Glutamatergic neuron (in vitro differentiated cells): ENCODE results near the gene CD300LG. TPM values are rescaled to one million over a fixed set of nuclear protein-coding genes. Genes with fewer than 3 reads are reported as not detected.
"Not testable (repeated sequence)": the region's sequence is repeated elsewhere in the genome, so short reads cannot be mapped to it uniquely, and the experiment has no call there.

Experiments used
- DNase-seq: peaks from one replicate; pipeline ENCODE4 v3.0.0; 2022
- H3K27ac Mint-ChIP-seq: one replicate; pipeline ENCODE4 v1.8.0; 2020; ENCODE audit warnings: mild to moderate bottlenecking, mixed read lengths, inconsistent platforms; ENCODE audit not compliant: unreplicated experiment
- H3K27me3 Mint-ChIP-seq: one replicate; pipeline ENCODE4 v1.8.0; 2020; ENCODE audit warnings: mild to moderate bottlenecking, moderate library complexity, mixed read lengths, inconsistent platforms; ENCODE audit not compliant: unreplicated experiment
- H3K36me3 Mint-ChIP-seq: one replicate; pipeline ENCODE4 v1.8.0; 2020; ENCODE audit warnings: mild to moderate bottlenecking, mixed read lengths, inconsistent platforms; ENCODE audit not compliant: unreplicated experiment
- H3K4me1 Mint-ChIP-seq: one replicate; pipeline ENCODE4 v1.8.0; 2020; ENCODE audit warnings: mild to moderate bottlenecking, low read depth, mixed read lengths, inconsistent platforms; ENCODE audit not compliant: unreplicated experiment
- H3K4me3 Mint-ChIP-seq: one replicate; pipeline ENCODE4 v1.8.0; 2020; ENCODE audit warnings: mild to moderate bottlenecking, mixed read lengths, inconsistent platforms; ENCODE audit not compliant: unreplicated experiment
- H3K9me3 Mint-ChIP-seq: one replicate; pipeline ENCODE4 v1.8.0; 2020; ENCODE audit warnings: mild to moderate bottlenecking, moderate library complexity, mixed read lengths, inconsistent platforms; ENCODE audit not compliant: unreplicated experiment
- CTCF ChIP-seq: fragments of 200-600 bp; sonication (generic); IDR thresholded peaks from one replicate; pipeline ENCODE4 v1.5.0; 2021; ENCODE audit not compliant: partially characterized antibody, unreplicated experiment
- long read RNA-seq: library from polyadenylated mRNA; unstranded; transcript quantifications from one replicate; pipeline ENCODE4 v2.0.0, GENCODE V29; 2020; ENCODE audit not compliant: unreplicated experiment
- total RNA-seq: library from RNA; stranded (reverse); fragmentation: NEBNext Ultra II Directional; extraction: Animal tissue kit (Norgen Biotek cat#: 25700); gene quantifications from one replicate; pipeline ENCODE4 v1.2.1, GENCODE V29; 2021; ENCODE audit not compliant: unreplicated experiment

Gene CD300LG
- total RNA-seq = not detected
- long read RNA-seq = 0 reads

- no peak within 1 kb of the TSS for H3K4me3 Mint-ChIP-seq
- peaks cover 9% of the 10 kb centered on the region for H3K9me3 Mint-ChIP-seq
- H3K27ac Mint-ChIP-seq = no peak within 1 kb of the TSS
Observed at GRCh38 chr17:43846963-43847371, at the start of gene CD300LG. TSS of gene CD300LG (plus strand) at chr17:43847176. CDS start at chr17:43847217, 41 bp downstream.

GRCh38 chr17:43798024-43798423 lies 49.0 kb upstream of the CD300LG start:
- H3K36me3 Mint-ChIP-seq, H3K4me1 Mint-ChIP-seq, H3K9me3 Mint-ChIP-seq, H3K27ac Mint-ChIP-seq, H3K27me3 Mint-ChIP-seq, H3K4me3 Mint-ChIP-seq, DNase-seq: not testable (repeated sequence)

More at GRCh38 chr17:43846963-43847371, at the start of gene CD300LG:
- Mint-ChIP-seq H3K27me3 (peaks cover 4% of the 10 kb centered on the region), H3K36me3 (no peaks in the 10 kb centered on the region), H3K4me1 (peaks cover 2% of the 10 kb centered on the region)
- no peak for TF ChIP-seq CTCF
- no peak for DNase-seq

GRCh38 chr17:43799047-43799446 lies 47.9 kb upstream of the CD300LG start:
- H3K4me3 Mint-ChIP-seq = no peak overlapping the region
- H3K36me3 Mint-ChIP-seq = no peaks in the 10 kb centered on the region
- H3K4me1 Mint-ChIP-seq = no peaks in the 10 kb centered on the region
- H3K27me3 Mint-ChIP-seq = peaks cover 5% of the 10 kb centered on the region
- no peak overlapping the region for H3K27ac Mint-ChIP-seq
- no peak for DNase-seq
- no peak for TF ChIP-seq CTCF
- no peaks in the 10 kb centered on the region for H3K9me3 Mint-ChIP-seq

- Mint-ChIP-seq H3K4me3 (no peak overlapping the region), H3K27me3 (peaks cover 7% of the 10 kb centered on the region)
- no peak for TF ChIP-seq CTCF
Observed at GRCh38 chr17:43800736-43801135, 46.2 kb upstream of the CD300LG start.

GRCh38 chr17:43801844-43802243 lies 45.1 kb upstream of the CD300LG start:
- peaks cover 7% of the 10 kb centered on the region for H3K27me3 Mint-ChIP-seq
- no peak for DNase-seq
- H3K4me1 Mint-ChIP-seq = no peaks in the 10 kb centered on the region
- peaks cover 4% of the 10 kb centered on the region for H3K36me3 Mint-ChIP-seq
- H3K4me3 Mint-ChIP-seq = no peak overlapping the region
- H3K9me3 Mint-ChIP-seq = peaks cover 1% of the 10 kb centered on the region
- H3K27ac Mint-ChIP-seq = no peak overlapping the region
- no peak for TF ChIP-seq CTCF

More at GRCh38 chr17:43800736-43801135, 46.2 kb upstream of the CD300LG start:
- H3K36me3 Mint-ChIP-seq = peaks cover 4% of the 10 kb centered on the region
- DNase-seq = no peak
- no peak overlapping the region for H3K27ac Mint-ChIP-seq
- peaks cover 1% of the 10 kb centered on the region for H3K9me3 Mint-ChIP-seq
- no peaks in the 10 kb centered on the region for H3K4me1 Mint-ChIP-seq

- no peak for TF ChIP-seq CTCF
- Mint-ChIP-seq H3K9me3 (peaks cover 1% of the 10 kb centered on the region), H3K36me3 (peaks cover 4% of the 10 kb centered on the region), H3K27me3 (peaks cover 7% of the 10 kb centered on the region), H3K4me1 (no peaks in the 10 kb centered on the region), H3K27ac (no peak overlapping the region), H3K4me3 (no peak overlapping the region)
- DNase-seq = no peak
Observed at GRCh38 chr17:43803758-43804157, 43.2 kb upstream of the CD300LG start.
